OCI-LY1 (cell line): ENCODE measurements around the gene PXDN.

Experiments
- EZH2 ChIP-seq: fragments of 200-600 bp; sonication (generic), shearing (Covaris generic); IDR thresholded peaks from 2 replicates; pipeline ENCODE4 v1.8.0; 2017; ENCODE audit warnings: borderline replicate concordance, mixed run types, mild to moderate bottlenecking, antibody characterized with exemption, low read length, moderate library complexity, mixed read lengths
- TF ChIP-seq, protein P1 (sequence below): fragments of 200-600 bp; sonication (generic), shearing (Covaris generic); IDR thresholded peaks from 2 replicates; pipeline ENCODE4 v1.5.1; 2017; ENCODE audit warnings: mild to moderate bottlenecking, antibody characterized with exemption, low read length, moderate library complexity, mixed read lengths

DNA sequence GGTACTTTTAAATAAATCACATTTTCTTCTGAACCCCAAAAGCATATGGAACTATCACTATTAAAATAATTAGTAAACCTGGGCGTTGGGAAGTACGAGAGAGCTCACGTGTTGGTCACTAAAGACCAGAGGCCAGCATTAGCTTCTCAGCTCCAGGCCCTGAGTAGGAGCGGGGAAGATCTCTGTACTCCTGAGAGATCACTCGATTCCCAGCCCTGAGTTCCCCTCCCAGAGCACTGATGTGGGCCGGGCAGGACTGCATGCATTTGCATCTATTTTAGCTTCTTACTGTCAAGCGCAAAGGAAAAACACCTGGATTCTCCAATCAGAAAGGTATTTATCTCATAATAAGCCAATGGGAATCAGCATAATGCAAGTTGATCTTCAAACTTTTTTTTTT, 6.2 kb downstream of the PXDN start:
- TF ChIP-seq, protein P1, sequence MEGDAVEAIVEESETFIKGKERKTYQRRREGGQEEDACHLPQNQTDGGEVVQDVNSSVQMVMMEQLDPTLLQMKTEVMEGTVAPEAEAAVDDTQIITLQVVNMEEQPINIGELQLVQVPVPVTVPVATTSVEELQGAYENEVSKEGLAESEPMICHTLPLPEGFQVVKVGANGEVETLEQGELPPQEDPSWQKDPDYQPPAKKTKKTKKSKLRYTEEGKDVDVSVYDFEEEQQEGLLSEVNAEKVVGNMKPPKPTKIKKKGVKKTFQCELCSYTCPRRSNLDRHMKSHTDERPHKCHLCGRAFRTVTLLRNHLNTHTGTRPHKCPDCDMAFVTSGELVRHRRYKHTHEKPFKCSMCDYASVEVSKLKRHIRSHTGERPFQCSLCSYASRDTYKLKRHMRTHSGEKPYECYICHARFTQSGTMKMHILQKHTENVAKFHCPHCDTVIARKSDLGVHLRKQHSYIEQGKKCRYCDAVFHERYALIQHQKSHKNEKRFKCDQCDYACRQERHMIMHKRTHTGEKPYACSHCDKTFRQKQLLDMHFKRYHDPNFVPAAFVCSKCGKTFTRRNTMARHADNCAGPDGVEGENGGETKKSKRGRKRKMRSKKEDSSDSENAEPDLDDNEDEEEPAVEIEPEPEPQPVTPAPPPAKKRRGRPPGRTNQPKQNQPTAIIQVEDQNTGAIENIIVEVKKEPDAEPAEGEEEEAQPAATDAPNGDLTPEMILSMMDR = no peak
- TF ChIP-seq EZH2 = no peak
